ENCODE measurements around the gene PSRC1. TPM values are rescaled to one million over a fixed set of nuclear protein-coding genes. Genes with fewer than 3 reads are reported as not detected.

PSRC1 gene
- total and polyA plus RNA-seq, 7 donors: 2.3 to 13.6 (median 6.9) TPM

DNA sequence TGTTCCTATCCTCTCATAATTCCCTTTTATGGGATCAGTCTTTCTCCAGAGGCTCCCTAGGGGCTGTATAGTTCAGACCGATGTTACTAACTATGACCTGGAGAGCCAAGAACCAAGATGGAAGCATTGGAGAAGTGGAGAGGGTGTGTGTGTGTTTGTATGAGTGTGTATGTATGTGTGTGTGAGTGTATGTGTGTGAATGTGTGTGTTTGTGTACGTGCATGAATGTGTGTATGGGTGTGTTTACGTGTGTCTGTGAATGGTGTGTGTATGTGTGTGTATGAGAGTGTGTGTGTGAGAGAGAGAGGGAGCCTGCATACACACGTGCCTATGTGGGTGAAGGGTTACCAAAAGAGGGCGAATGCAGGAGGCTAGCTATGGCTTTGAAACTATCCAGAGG is 18.9 kb upstream of the PSRC1 start:
- Histone ChIP-seq H3K27ac (no peak overlapping the region), H3K4me3 (no peak overlapping the region), H3K9me3 (no peaks in the 10 kb centered on the region), H3K27me3 (no peaks in the 10 kb centered on the region), H3K4me1 (peaks cover 0 to 21% (median 17%) of the 10 kb centered on the region in 4 donors), H3K36me3 (no peaks in the 10 kb centered on the region)
- intact Hi-C loops (cut with DNase I): no loop called here
- TF ChIP-seq, protein P1, sequence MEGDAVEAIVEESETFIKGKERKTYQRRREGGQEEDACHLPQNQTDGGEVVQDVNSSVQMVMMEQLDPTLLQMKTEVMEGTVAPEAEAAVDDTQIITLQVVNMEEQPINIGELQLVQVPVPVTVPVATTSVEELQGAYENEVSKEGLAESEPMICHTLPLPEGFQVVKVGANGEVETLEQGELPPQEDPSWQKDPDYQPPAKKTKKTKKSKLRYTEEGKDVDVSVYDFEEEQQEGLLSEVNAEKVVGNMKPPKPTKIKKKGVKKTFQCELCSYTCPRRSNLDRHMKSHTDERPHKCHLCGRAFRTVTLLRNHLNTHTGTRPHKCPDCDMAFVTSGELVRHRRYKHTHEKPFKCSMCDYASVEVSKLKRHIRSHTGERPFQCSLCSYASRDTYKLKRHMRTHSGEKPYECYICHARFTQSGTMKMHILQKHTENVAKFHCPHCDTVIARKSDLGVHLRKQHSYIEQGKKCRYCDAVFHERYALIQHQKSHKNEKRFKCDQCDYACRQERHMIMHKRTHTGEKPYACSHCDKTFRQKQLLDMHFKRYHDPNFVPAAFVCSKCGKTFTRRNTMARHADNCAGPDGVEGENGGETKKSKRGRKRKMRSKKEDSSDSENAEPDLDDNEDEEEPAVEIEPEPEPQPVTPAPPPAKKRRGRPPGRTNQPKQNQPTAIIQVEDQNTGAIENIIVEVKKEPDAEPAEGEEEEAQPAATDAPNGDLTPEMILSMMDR (IDR thresholded peaks at IDR 0.05): peak in 1 of 4 experiments; percentile 6
- no peak for TF ChIP-seq POLR2A (IDR thresholded peaks at IDR 0.05)
- TF ChIP-seq POLR2AphosphoS5 (IDR thresholded peaks at IDR 0.05): no peak
- no peak for TF ChIP-seq EP300 (IDR thresholded peaks at IDR 0.05)
- DNase-seq: no peak
- 70 to 80% methylated on average over 5 of the region's 5 CpGs for WGBS, 2 donors

- H3K9me3 ChIP-seq: no peaks in the 10 kb centered on the region
- peak overlapping the region in 1 of 4 donors; percentile 59 for H3K27ac ChIP-seq
- no peak for TF ChIP-seq POLR2A (IDR thresholded peaks at IDR 0.05)
- no peak for TF ChIP-seq EP300 (IDR thresholded peaks at IDR 0.05)
- TF ChIP-seq, protein P1 (IDR thresholded peaks at IDR 0.05): no peak
- TF ChIP-seq POLR2AphosphoS5 (IDR thresholded peaks at IDR 0.05): no peak
- no peaks in the 10 kb centered on the region for H3K27me3 ChIP-seq
- H3K4me3 ChIP-seq: no peak overlapping the region
- intact Hi-C loops (cut with DNase I): no loop called here
- peaks cover 0 to 21% (median 17%) of the 10 kb centered on the region in 4 donors for H3K4me1 ChIP-seq
- H3K36me3 ChIP-seq: no peaks in the 10 kb centered on the region
- 85 to 88% methylated on average over 16 of the region's 16 CpGs for WGBS, 2 donors
- no peak for DNase-seq
These were observed 17.8 kb upstream of the PSRC1 start for GRCh38 chr1:109300650-109301151.

DNA sequence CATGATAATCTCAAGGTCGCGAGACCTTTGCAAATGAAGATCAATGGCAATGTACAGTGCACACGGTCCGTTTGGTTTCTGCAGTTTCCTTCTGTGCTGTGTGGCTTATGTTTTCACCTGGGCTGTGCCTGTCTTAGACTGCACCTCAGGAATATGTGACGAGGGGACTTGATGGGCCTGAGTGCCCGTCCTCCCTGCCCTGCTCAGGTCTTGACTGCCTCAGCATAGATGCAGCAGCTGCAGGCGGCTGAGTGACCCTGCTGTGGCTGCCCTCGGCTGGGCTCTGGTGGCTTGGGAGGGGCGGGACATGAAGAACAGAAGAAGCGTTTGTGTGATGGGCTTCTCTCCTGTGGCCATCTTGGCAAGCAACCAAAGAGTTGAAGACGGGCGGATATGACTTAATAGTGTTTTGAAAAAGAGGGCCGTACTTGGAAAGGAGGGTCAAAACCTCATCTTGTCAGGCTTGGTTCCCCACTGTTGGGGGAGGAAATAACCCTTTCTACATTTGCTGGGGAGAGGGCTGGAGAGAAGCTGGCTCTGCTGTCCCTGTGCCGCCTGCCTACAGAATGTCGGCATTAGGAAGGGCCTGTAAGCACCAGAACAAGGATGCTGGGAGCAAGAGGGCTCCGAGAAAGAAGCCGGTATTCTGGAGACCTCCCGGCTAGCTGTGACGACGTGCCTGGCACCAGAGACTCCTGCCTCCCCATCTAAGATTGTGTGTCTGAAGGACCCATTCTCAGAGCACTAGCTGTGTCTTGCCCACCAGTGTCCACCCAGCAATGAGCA is 16.8 kb upstream of the PSRC1 start:
- intact Hi-C loops (cut with DNase I): no loop called here
- Histone ChIP-seq H3K27me3 (no peaks in the 10 kb centered on the region), H3K4me1 (peaks cover 0 to 21% (median 17%) of the 10 kb centered on the region in 4 donors), H3K36me3 (no peaks in the 10 kb centered on the region), H3K27ac (peak overlapping the region; percentile 39 to 67 (median 56)), H3K9me3 (no peaks in the 10 kb centered on the region), H3K4me3 (no peak overlapping the region)
- 83 to 86% methylated on average over 20 of the region's 20 CpGs for WGBS, 2 donors
- no peak for TF ChIP-seq EP300 (IDR thresholded peaks at IDR 0.05)
- TF ChIP-seq POLR2AphosphoS5 (IDR thresholded peaks at IDR 0.05): peak in 1 of 4 donors; percentile 7
- peak; percentile 73 for DNase-seq

DNA sequence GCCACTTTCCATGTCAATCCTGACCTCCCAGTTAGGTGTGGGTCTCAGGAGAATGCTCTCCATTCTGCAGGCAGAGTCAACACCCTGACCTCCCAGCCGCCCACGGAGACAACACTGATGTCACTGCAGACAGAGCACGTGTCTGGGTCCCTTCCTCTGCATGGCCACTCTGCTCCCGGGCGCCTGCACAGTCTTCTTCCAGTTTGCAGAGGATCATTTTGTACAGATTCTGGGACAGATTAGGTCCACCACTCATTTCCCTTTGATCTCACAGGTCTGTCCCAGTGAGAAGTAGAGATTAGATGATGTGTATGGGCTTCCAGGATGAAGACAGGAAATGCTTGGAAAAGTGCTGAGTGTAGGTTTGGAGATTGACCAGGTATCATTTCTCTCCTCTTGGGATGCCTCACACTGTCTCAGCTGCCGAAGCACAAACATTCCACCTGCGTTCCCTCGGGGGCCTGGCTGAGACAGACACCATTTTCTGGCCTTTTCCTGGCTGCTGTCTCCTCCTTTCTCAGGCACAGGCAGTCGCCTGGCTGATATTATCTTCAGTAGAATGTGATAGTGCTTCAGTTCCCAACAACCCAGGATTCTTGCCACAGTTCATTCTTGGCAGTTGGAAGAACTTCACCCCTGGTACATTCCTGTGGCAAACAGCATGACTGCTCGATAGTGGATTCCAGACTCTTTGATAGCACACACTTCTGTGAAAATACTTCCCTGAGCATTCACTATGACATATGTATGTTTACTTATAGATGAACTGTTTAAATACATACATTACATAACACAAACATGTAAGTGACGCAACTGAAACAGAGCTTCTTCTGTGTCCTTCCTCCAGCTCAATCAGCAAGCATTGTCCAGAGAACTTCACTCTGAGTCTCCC is 16.0 kb upstream of the PSRC1 start:
- Histone ChIP-seq H3K27ac (peak overlapping the region; percentile 39 to 67 (median 56)), H3K27me3 (no peaks in the 10 kb centered on the region), H3K36me3 (no peaks in the 10 kb centered on the region), H3K4me3 (no peak overlapping the region), H3K9me3 (no peaks in the 10 kb centered on the region), H3K4me1 (peaks cover 0 to 21% (median 17%) of the 10 kb centered on the region in 4 donors)
- intact Hi-C loops (cut with DNase I): no loop called here
- no peak for DNase-seq
- no peak for TF ChIP-seq EP300 (IDR thresholded peaks at IDR 0.05)
- no peak for TF ChIP-seq POLR2AphosphoS5 (IDR thresholded peaks at IDR 0.05)
- no peak for TF ChIP-seq POLR2A (IDR thresholded peaks at IDR 0.05)
- TF ChIP-seq, protein P1 (IDR thresholded peaks at IDR 0.05): no peak
- 68 to 69% methylated on average over 11 of the region's 11 CpGs for WGBS, 2 donors

- Histone ChIP-seq H3K27ac (no peak overlapping the region), H3K36me3 (no peaks in the 10 kb centered on the region), H3K4me3 (no peak overlapping the region), H3K4me1 (peaks cover 0 to 21% (median 17%) of the 10 kb centered on the region in 4 donors), H3K9me3 (no peaks in the 10 kb centered on the region), H3K27me3 (no peaks in the 10 kb centered on the region)
- no peak for DNase-seq
- 91 to 94% methylated on average over 16 of the region's 16 CpGs for WGBS, 2 donors
- no peak for TF ChIP-seq POLR2AphosphoS5 (IDR thresholded peaks at IDR 0.05)
- no peak for TF ChIP-seq EP300 (IDR thresholded peaks at IDR 0.05)
- TF ChIP-seq POLR2A (IDR thresholded peaks at IDR 0.05): no peak
- TF ChIP-seq, protein P1 (IDR thresholded peaks at IDR 0.05): no peak
- intact Hi-C loops (cut with DNase I): no loop called here
These were observed 13.8 kb upstream of the PSRC1 start for GRCh38 chr1:109296782-109297181.

Measured in sigmoid colon (tissue), 7 donors.